Glutamatergic neuron (in vitro differentiated cells): Measurements from ENCODE around the gene NENF. TPM values are rescaled to one million over a fixed set of nuclear protein-coding genes. Genes with fewer than 3 reads are reported as not detected.

ENCODE experiments used
- DNase-seq: peaks from one replicate; pipeline ENCODE4 v3.0.0; 2022
- H3K27ac Mint-ChIP-seq: one replicate; pipeline ENCODE4 v1.8.0; 2020; ENCODE audit warnings: mild to moderate bottlenecking, mixed read lengths, inconsistent platforms; ENCODE audit not compliant: unreplicated experiment
- H3K27me3 Mint-ChIP-seq: one replicate; pipeline ENCODE4 v1.8.0; 2020; ENCODE audit warnings: mild to moderate bottlenecking, moderate library complexity, mixed read lengths, inconsistent platforms; ENCODE audit not compliant: unreplicated experiment
- H3K36me3 Mint-ChIP-seq: one replicate; pipeline ENCODE4 v1.8.0; 2020; ENCODE audit warnings: mild to moderate bottlenecking, mixed read lengths, inconsistent platforms; ENCODE audit not compliant: unreplicated experiment
- H3K4me1 Mint-ChIP-seq: one replicate; pipeline ENCODE4 v1.8.0; 2020; ENCODE audit warnings: mild to moderate bottlenecking, low read depth, mixed read lengths, inconsistent platforms; ENCODE audit not compliant: unreplicated experiment
- H3K4me3 Mint-ChIP-seq: one replicate; pipeline ENCODE4 v1.8.0; 2020; ENCODE audit warnings: mild to moderate bottlenecking, mixed read lengths, inconsistent platforms; ENCODE audit not compliant: unreplicated experiment
- H3K9me3 Mint-ChIP-seq: one replicate; pipeline ENCODE4 v1.8.0; 2020; ENCODE audit warnings: mild to moderate bottlenecking, moderate library complexity, mixed read lengths, inconsistent platforms; ENCODE audit not compliant: unreplicated experiment
- total RNA-seq: library from RNA; stranded (reverse); fragmentation: NEBNext Ultra II Directional; extraction: Animal tissue kit (Norgen Biotek cat#: 25700); gene quantifications from one replicate; pipeline ENCODE4 v1.2.1, GENCODE V29; 2021; ENCODE audit not compliant: unreplicated experiment
- TF ChIP-seq, protein P1 (sequence below): fragments of 200-600 bp; sonication (generic); IDR thresholded peaks from one replicate; pipeline ENCODE4 v1.5.0; 2021; ENCODE audit not compliant: partially characterized antibody, unreplicated experiment

The NENF gene
- total RNA-seq, 1 donor from 2014 or later, result 5.2 TPM

GRCh38 chr1:212488436-212489283 is 55.9 kb downstream of the NENF start:
- TF ChIP-seq, protein P1, sequence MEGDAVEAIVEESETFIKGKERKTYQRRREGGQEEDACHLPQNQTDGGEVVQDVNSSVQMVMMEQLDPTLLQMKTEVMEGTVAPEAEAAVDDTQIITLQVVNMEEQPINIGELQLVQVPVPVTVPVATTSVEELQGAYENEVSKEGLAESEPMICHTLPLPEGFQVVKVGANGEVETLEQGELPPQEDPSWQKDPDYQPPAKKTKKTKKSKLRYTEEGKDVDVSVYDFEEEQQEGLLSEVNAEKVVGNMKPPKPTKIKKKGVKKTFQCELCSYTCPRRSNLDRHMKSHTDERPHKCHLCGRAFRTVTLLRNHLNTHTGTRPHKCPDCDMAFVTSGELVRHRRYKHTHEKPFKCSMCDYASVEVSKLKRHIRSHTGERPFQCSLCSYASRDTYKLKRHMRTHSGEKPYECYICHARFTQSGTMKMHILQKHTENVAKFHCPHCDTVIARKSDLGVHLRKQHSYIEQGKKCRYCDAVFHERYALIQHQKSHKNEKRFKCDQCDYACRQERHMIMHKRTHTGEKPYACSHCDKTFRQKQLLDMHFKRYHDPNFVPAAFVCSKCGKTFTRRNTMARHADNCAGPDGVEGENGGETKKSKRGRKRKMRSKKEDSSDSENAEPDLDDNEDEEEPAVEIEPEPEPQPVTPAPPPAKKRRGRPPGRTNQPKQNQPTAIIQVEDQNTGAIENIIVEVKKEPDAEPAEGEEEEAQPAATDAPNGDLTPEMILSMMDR, result no peak
- Mint-ChIP-seq H3K4me3 (no peak overlapping the region), H3K4me1 (peaks cover 2% of the 10 kb centered on the region), H3K36me3 (no peaks in the 10 kb centered on the region), H3K27ac (no peak overlapping the region), H3K27me3 (peaks cover 4% of the 10 kb centered on the region), H3K9me3 (no peaks in the 10 kb centered on the region)
- DNase-seq, result no peak

GRCh38 chr1:212489284-212489859 is 56.7 kb downstream of the NENF start:
- Mint-ChIP-seq H3K27me3 (peaks cover 6% of the 10 kb centered on the region), H3K27ac (no peak overlapping the region), H3K9me3 (no peaks in the 10 kb centered on the region), H3K4me3 (no peak overlapping the region), H3K4me1 (peaks cover 2% of the 10 kb centered on the region), H3K36me3 (no peaks in the 10 kb centered on the region)
- TF ChIP-seq, protein P1, result no peak
- DNase-seq, result no peak

GRCh38 chr1:212490276-212490675 is 57.6 kb downstream of the NENF start:
- H3K36me3 Mint-ChIP-seq, result no peaks in the 10 kb centered on the region
- H3K4me1 Mint-ChIP-seq, result peaks cover 2% of the 10 kb centered on the region
- H3K4me3 Mint-ChIP-seq, result no peak overlapping the region
- H3K9me3 Mint-ChIP-seq, result no peaks in the 10 kb centered on the region
- H3K27ac Mint-ChIP-seq, result no peak overlapping the region
- TF ChIP-seq, protein P1, result no peak
- DNase-seq, result no peak
- H3K27me3 Mint-ChIP-seq, result peaks cover 5% of the 10 kb centered on the region

GRCh38 chr1:212491454-212491853 is 58.7 kb downstream of the NENF start:
- Mint-ChIP-seq H3K4me1 (peaks cover 2% of the 10 kb centered on the region), H3K27ac (no peak overlapping the region), H3K36me3 (no peaks in the 10 kb centered on the region), H3K9me3 (no peaks in the 10 kb centered on the region), H3K4me3 (no peak overlapping the region), H3K27me3 (peaks cover 3% of the 10 kb centered on the region)
- TF ChIP-seq, protein P1, result no peak
- DNase-seq, result no peak

Other genes starting within 250 kb of the NENF start
- gene PPP2R5A, start 147.5 kb upstream of the NENF start, total RNA-seq, result 2.2 TPM
- 25.8 TPM for gene PACC1, start 18.0 kb upstream of the NENF start, total RNA-seq
- 35.3 TPM for gene ATF3, start 175.8 kb downstream of the NENF start, total RNA-seq